ENCODE measurements around the gene AGMO. TPM values are rescaled to one million over a fixed set of nuclear protein-coding genes. Genes with fewer than 3 reads are reported as not detected.

AGMO gene
- total RNA-seq, 1 donor from 2014 or later, result 0.60 TPM

DNA sequence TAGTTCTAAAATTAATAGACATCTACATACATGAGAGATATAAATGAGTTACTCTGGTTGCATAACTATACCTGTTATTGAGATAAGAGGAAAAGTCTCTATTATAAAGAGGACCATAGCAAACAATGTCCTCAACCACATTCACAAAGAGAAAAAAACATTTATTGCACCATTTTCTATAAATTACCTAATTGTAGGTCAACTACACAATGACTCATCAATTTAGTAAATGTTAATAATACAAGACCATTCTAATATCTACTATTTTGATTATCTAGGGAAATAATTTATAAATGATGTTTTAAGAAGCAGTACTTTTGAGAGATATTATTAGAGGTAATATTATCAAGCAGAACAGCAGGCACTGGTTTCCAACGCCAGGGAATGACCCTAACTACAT lies 246.1 kb downstream of the AGMO start:
- Mint-ChIP-seq H3K27ac (ENCODE audit: unreplicated experiment) (no peak overlapping the region), H3K4me3 (ENCODE audit: unreplicated experiment) (no peak overlapping the region), H3K9me3 (ENCODE audit: low read depth) (peaks cover 3% of the 10 kb centered on the region), H3K27me3 (ENCODE audit: low read depth) (no peaks in the 10 kb centered on the region), H3K36me3 (ENCODE audit: low read depth) (no peaks in the 10 kb centered on the region), H3K4me1 (ENCODE audit: low read depth) (peaks cover 2% of the 10 kb centered on the region)
- no peak for DNase-seq (ENCODE audit: low spot score)
- TF ChIP-seq, protein P1, sequence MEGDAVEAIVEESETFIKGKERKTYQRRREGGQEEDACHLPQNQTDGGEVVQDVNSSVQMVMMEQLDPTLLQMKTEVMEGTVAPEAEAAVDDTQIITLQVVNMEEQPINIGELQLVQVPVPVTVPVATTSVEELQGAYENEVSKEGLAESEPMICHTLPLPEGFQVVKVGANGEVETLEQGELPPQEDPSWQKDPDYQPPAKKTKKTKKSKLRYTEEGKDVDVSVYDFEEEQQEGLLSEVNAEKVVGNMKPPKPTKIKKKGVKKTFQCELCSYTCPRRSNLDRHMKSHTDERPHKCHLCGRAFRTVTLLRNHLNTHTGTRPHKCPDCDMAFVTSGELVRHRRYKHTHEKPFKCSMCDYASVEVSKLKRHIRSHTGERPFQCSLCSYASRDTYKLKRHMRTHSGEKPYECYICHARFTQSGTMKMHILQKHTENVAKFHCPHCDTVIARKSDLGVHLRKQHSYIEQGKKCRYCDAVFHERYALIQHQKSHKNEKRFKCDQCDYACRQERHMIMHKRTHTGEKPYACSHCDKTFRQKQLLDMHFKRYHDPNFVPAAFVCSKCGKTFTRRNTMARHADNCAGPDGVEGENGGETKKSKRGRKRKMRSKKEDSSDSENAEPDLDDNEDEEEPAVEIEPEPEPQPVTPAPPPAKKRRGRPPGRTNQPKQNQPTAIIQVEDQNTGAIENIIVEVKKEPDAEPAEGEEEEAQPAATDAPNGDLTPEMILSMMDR (IDR thresholded peaks at IDR 0.05), result no peak

DNA sequence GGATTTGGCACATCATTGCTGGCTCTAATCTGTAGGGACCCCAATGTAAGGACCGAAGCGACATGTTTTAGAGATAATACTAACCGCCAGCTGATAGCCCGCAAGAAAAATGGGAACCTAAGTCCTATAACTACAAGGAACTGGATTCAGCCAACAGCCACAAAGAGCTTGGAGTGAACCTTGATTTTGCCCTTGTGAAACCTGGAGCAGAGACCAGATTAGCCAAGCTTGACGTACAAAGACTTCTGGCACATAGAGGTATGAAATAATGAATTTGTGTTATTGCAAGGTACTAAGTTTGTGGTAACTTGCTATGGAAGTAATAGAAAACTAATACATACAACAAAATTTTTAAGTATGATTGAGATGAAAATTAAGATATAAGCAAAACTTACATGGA lies 246.9 kb downstream of the AGMO start:
- Mint-ChIP-seq H3K4me3 (ENCODE audit: unreplicated experiment) (no peak overlapping the region), H3K9me3 (ENCODE audit: low read depth) (peaks cover 3% of the 10 kb centered on the region), H3K36me3 (ENCODE audit: low read depth) (no peaks in the 10 kb centered on the region), H3K4me1 (ENCODE audit: low read depth) (peaks cover 2% of the 10 kb centered on the region), H3K27me3 (ENCODE audit: low read depth) (no peaks in the 10 kb centered on the region), H3K27ac (ENCODE audit: unreplicated experiment) (no peak overlapping the region)
- no peak for DNase-seq (ENCODE audit: low spot score)
- TF ChIP-seq, protein P1 (IDR thresholded peaks at IDR 0.05), result no peak

DNA sequence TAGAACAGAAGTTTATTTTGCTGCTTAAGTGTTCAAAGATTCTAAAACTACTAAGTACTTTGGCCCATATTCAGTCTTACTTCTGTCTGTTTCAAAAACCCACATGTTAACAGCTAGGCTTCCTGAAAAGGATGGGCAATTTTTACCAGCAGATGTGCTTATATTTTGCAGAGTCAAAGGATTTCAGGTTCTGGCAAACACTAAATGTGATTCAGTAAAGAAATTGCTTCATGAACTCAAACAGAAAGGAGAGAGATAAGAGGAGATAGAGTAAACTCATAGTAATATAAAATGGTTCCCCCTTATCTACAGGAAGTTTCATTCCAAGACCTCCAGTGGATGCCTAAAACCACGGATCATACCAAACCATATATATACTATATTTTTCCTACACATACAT lies 248.5 kb downstream of the AGMO start:
- TF ChIP-seq, protein P1 (IDR thresholded peaks at IDR 0.05), result no peak
- DNase-seq (ENCODE audit: low spot score), result no peak
- H3K27ac Mint-ChIP-seq (ENCODE audit: unreplicated experiment), result no peak overlapping the region
- H3K4me1 Mint-ChIP-seq (ENCODE audit: low read depth), result peaks cover 7% of the 10 kb centered on the region
- H3K36me3 Mint-ChIP-seq (ENCODE audit: low read depth), result no peaks in the 10 kb centered on the region
- H3K9me3 Mint-ChIP-seq (ENCODE audit: low read depth), result peaks cover 3% of the 10 kb centered on the region
- no peaks in the 10 kb centered on the region for H3K27me3 Mint-ChIP-seq (ENCODE audit: low read depth)
- no peak overlapping the region for H3K4me3 Mint-ChIP-seq (ENCODE audit: unreplicated experiment)

DNA sequence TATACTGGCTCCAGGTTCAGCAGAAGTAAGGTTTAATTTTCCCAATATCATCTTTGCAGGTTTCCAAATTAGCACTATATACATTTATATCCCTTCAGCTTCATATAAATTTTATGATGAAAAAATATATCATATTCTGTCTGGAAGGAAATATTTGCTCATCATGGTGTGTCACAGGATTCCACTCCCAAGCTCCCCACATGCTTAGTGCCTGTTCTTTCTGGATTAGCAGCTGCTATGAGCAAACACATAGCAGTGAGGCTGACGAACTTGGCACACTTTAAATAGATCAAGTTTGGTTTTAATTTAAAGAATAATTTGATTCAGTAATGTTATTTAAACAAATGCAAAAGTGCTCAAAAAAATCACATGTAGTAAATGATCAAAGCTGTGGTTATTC lies 251.9 kb downstream of the AGMO start:
- Mint-ChIP-seq H3K4me3 (ENCODE audit: unreplicated experiment) (no peak overlapping the region), H3K4me1 (ENCODE audit: low read depth) (peaks cover 12% of the 10 kb centered on the region), H3K27ac (ENCODE audit: unreplicated experiment) (no peak overlapping the region), H3K9me3 (ENCODE audit: low read depth) (peaks cover 3% of the 10 kb centered on the region), H3K27me3 (ENCODE audit: low read depth) (no peaks in the 10 kb centered on the region), H3K36me3 (ENCODE audit: low read depth) (no peaks in the 10 kb centered on the region)
- TF ChIP-seq, protein P1 (IDR thresholded peaks at IDR 0.05), result no peak
- DNase-seq (ENCODE audit: low spot score), result no peak

DNA sequence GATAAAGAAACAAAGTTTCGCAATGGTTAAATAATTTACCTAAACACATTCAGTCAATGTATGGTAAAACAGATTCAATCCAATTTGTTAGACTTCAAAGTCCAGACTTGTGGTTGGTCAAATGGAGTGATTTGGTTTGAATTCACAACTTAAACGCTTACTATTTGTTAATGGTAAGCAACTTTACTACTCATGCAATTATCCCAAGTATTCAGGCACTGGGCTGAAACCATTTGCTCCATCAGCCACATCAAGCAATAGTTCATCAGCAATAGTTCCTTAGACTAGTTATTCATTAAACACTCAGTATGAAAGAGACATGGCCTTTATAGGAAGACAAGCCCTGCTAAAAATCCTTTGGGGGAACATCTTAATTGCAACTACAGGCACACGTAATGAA lies 253.0 kb downstream of the AGMO start:
- Mint-ChIP-seq H3K27me3 (ENCODE audit: low read depth) (no peaks in the 10 kb centered on the region), H3K36me3 (ENCODE audit: low read depth) (no peaks in the 10 kb centered on the region), H3K4me1 (ENCODE audit: low read depth) (peaks cover 12% of the 10 kb centered on the region), H3K9me3 (ENCODE audit: low read depth) (peaks cover 3% of the 10 kb centered on the region), H3K4me3 (ENCODE audit: unreplicated experiment) (no peak overlapping the region), H3K27ac (ENCODE audit: unreplicated experiment) (no peak overlapping the region)
- TF ChIP-seq, protein P1 (IDR thresholded peaks at IDR 0.05), result no peak
- DNase-seq (ENCODE audit: low spot score), result no peak

All from chondrocyte (in vitro differentiated cells).